GM19468 (cell line): ENCODE results near the gene PTPRM.

ENCODE experiments used
- ATAC-seq: cut with Tn5 transposase; IDR thresholded peaks from one replicate; pipeline ENCODE4 v1.9.1; 2021; ENCODE audit warnings: mild to moderate bottlenecking, moderate library complexity, moderate number of reproducible peaks; ENCODE audit not compliant: unreplicated experiment; ENCODE audit errors: extremely low read depth

Gene PTPRM

DNA sequence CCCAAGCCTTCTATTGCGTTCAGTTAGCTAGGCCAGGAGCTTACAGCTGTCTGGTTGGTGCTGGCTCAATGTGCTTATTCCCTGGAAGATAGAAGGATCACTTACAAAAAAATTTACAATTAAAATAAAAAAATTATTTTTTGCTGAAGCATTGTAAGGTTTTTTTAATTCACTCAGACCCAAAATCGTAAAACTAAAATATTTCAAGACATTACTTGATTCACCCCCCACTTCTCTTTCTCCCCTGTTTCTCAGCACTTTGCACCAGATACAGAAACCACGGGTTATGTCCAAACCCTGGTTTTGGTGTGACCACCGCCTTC is 911 bp upstream of the PTPRM start:
- no peak for ATAC-seq

DNA sequence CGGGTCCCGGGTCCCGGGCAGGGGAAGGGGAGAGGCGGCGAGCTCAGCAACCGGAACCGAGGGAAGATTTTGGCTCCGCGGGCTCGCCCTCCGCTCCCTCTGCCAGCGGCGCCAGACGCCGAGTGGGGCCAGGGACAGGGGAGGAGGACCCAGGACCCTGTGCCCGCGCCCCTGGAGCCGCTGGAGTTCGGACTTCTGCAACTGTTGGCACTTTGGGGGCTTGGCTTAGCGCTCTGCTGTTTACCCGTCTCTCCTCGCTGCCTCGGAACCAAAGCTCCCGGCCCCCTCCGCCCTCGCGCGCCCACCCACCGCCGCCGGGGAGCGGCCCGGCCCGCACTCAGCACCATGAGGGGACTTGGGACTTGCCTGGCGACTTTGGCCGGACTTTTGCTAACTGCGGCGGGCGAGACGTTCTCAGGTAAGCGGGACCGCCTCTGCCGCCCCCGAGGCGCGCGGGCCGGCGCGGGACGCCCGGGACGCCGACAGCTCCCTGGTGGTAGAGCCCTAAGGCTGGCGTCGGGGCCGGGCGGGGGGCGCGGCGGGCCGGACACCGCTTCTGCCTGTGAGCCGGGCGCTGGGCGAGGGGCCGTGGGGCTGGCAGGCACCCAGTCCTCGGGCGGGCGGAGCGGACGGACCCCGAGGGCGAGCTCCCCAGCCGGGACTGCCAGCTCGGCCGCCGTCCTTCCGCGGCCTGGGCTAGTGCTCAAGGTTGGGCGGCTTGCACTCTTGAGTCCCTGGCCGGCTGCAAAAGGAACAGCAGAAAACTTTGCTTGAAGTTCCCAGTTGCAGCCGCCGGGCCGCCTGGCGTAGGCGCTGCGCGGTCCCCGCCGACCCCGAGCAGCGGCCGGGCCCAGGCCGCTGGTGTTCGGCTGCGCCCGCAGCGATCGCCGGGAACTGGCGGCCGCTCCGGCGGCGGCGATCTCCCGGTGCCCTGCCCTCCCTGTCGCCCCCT is 634 bp downstream of the PTPRM start:
- no peak for ATAC-seq

DNA sequence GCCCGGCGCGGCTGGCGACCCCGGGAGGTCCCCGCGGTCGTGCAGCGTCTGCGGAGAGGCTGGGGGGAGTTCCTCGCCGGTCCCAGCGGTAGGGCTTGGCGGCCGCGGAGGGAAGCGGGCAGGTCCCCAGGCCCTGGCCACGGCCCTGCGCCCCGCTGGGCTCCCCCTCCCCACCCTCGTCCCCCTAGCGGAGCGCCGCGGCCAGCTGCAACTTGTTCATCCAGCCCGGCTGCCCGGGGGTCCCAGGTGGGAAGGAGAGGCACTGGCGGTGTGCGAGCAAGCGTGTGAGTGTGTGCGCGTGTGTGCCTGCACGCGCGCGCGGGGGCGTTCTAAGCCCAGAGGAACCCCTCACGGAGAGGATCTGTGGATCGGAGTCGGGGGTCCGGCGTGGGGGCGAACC is 1.3 kb downstream of the PTPRM start:
- no peak for ATAC-seq

DNA sequence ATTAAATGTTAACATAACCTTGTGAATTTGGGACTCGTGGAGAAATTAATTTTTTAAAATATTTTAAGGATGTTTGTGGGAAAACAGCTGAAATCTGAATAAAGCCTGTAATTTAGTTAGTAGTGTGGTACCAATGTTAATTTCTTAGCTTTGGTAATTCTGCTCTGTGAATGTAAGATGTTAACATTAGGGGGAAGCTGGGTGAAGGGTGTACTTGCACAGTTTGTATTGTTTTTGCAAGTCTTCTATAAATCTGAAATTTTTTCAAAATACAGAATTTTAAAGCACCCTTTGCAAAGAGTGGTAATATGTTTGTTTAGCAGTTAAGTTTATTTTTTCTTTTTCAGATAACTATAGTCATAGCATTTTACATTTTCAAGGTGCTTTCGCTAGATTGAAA is 4.5 kb downstream of the PTPRM start:
- ATAC-seq, result no peak

DNA sequence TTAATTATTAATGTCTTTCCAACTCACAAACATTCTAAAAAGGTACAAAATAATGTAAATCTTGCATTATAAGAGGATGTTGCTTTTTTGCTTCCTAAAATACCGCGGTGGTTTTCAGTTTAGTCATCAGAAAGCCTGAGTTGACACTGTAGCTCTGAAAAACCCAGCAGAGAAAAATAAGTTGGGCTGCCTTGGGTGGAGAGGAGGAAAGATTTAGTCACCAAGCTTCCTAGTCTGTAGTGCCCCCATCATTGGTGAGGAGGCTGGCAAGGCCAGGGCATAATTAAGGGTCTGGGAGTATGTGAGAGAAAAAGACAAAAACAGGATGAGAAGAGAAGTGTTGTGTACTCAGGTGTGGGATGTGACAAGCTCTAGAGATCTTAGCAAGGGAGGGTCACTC is 5.7 kb downstream of the PTPRM start:
- ATAC-seq, result no peak

DNA sequence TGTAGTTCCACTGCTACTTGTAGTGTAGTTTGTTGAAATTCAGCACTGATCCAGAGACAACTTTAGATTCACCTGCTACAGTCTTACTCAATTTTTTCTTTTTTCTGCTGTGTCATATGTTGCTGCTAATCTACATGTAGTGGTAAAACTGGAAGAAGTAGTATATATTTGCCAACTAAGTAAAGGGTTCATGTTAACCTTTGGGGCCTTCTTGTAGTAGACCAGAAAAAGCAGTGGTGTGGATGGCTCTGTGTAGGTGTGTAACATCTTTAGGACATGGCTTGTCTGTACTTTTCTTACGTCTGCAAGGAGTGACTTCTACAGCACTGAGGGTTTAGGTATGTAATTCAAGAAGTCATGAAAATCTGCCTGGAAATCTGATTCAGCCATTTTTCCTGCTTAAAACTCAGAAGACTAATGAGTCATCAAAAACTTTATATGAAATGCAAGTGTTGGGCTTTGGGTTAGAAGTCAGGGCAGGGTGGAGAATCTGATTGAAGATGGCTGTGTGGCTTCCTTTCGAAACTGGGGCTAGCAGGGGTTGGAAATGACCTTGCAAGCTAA is 8.4 kb downstream of the PTPRM start:
- no peak for ATAC-seq

DNA sequence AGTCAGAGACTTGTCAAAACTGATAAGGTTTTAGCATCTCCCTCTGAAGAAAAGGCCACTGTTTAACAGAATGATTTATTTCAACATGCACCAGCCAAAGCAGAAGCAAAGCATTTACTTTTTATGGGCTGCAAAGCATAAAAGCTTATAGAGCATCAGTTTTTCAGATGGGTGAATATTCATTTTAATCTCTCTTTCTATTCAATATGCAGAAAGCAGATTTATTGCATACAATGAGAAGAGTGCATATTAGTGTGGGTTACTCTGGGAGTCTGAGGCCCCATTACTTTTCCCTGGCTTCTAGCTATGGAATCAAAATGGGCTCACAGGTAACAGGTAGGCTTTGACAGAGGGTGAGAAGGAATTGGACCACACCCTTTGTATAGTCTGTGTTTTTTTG is 9.0 kb downstream of the PTPRM start:
- ATAC-seq, result no peak

DNA sequence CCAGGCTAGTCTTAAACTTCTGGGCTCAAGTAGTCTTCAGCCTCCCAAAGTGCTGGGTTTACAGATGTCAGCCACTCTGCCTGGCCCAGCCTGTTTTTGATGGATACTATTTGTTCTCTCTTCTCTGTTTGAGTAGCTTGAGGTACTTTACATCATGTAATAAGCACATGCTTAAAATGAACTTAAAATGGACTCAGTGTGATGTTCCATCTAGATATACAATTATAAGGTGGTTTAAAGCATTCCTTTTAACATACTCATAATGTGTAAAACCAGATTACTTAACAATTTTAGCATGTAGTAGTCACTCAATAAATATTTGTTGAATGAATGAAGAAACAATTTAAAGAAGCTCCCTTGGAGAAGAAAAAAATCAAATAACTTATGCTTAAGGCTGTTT is 9.6 kb downstream of the PTPRM start:
- ATAC-seq, result no peak

DNA sequence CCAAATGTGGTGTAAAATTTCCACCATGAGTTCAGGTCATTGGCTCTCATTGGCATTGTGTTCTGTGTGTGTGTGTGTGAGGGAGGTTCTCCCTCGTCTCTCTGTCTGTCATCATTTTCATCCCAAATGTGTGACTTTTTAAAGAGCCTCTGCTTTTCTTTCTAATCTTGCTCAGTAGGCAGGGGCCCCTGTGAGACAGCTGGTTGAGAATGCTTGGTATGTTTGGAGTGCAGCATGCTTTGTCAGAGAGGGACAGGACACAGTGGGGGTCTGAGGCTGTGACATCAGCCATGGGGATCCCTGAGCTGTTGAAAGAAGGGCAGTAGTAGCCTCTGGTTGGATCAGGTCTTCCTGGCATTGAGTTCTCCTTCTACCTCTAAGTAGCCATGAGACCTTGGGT is 10.6 kb downstream of the PTPRM start:
- ATAC-seq, result no peak

DNA sequence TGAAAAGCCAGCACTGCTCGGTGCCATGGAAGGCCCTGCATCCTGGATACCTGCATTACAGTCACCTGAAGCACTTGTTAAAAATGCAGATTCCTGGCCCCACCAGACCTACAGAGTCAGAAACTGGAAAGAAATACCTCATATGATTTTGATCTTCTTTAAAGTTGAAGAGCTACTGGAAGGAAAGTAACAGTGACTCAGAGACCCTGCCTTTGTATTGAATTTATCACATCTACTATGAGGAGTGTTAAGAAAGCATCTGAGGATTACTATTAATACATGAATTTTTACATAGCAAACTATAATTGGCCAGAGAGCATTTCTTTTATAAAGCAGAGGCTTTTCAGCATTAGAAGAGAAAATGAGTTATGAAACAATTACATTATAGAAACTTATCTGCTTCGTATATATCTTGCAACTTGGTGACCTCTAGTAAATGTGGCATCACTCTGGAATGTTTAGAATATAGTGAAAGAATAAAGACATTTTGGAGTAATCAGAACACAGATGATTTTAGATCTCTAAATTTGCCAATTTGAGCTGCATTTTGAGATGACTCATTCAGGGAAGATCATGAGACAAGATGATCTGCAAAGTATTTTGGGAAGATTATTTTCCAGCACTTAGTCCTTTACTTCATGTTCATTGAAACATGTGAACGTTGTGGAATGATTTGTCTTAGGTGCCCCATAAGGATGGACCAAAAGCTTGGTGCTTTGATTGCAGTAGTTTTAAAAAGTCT is 12.2 kb downstream of the PTPRM start:
- no peak for ATAC-seq

DNA sequence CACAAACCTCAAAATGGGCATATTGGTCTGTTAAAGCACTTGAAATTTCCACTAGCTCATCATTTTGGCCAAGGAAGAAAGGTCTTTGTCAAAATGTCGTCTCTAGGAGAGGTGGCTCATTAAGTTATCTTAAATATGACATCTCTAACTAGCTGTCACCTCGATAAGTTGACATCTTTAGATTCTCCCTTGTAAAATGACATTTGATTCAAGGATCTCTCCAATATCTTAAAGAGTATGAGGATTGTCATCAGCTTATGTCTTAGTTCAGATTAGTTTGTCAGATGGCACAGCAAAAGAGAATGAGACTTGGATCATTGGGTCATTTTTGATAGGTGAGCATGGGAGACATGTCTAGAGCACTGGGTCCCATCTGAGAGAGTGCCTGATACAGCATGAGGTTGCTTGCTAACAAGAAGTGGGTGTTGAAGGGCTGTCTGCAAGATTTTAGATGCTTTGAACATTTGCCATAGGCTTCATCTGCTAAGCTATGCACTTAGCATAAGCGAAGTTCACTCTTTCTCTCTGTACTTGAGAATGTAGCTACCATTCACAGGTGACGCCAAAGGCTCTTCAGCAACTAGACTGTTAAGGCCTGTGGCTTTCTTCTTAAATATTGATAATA is 12.9 kb downstream of the PTPRM start:
- no peak for ATAC-seq

DNA sequence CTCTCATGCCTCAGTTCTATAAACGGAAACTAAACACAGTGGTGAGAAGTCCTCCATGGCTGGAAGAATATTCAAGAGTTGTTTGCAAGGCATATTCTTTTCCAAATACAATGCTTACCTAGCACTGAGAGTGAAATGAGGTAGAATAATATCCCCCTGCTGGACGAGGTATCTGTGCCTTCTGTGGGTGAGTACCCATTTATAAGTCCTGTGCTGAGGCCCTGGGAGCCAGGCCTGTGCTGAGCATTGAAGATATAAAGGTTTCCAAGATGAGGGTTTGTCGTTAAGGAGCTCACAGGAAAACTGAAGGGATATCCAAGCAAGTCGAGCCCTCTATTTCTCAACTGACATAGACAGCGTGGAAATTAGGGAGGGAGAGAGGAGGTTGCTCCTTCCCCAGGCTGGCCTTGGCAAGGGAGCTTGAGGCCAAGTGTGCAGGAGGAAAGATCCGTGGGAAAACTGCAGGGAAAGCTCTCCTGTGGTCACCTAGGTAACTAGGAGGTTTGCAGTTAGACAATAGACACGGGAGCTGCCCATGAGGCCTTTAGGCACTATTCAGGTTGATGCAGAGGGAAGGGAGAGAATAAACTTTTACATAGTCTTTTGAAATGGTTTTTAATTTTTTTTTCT is 17.6 kb downstream of the PTPRM start:
- no peak for ATAC-seq

DNA sequence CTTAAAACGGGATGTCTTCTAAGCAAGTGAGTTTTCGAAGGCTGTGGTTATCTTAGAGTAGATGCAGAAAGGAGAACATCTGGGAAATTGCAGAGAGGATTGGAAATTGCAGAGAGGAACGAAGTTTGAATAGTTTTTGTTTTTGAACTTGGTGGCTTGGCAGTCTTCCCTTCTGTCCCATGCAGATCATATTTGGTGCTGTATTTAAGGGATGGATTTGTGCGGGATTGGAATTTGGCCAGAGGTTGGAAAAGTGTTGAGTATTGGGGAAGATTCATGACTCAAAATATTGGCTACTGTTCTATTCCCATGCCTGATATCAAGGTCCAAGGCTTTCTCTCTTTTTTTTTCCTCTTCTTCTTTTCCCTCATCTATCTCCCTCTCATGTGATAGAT is 18.2 kb downstream of the PTPRM start:
- ATAC-seq, result no peak

DNA sequence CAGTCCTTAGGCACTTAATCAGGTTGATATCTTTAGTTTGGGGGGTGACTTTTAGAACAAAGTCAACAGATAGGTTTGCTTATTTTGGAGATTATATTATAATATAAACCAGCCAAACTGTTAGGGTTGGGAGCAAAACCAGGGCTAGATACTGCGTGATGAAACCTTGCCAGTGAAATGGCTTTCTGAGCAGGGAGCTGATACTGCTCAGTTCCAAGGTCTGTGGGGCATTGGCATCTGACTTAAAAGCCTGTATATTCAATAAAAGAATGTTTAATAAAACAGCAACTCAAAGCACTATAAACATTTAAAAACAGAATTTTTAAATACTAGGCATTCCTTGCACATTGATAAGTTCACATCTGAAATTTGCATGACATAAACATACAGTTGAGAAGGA is 19.3 kb downstream of the PTPRM start:
- ATAC-seq, result no peak

DNA sequence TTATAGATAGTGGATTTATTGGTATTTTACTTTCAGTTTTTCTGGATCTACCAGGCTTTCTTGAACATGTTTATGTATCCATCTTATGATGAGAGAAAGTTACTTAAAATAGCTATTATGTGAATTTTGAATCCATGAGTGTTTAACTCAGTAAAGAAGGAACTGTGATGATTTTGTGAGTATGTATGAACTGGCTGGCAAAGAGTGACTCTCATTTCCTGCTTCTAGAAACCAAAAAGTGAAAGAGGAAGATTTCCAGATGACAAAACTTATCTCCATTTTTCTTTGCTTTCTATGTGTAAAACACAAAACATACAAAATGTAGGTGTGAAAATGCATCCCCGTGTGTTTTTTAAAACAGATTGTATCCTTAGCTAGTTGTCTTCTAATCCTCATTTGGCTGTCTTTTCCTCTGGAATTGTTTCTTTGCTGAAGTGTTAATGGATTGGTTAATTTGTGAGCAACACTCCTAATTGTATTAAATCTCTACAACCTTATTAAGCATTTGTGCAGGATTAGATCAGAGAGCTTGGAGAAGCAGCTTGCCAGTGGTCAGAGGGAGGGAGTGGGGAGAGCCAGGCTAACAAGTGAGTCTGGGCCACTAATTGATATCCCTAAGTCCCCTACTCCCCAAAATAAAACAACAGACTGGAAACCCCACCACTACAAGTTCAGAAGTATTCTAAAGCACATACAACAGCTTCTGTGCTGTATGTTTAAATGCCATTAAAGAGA is 23.9 kb downstream of the PTPRM start:
- ATAC-seq, result no peak

DNA sequence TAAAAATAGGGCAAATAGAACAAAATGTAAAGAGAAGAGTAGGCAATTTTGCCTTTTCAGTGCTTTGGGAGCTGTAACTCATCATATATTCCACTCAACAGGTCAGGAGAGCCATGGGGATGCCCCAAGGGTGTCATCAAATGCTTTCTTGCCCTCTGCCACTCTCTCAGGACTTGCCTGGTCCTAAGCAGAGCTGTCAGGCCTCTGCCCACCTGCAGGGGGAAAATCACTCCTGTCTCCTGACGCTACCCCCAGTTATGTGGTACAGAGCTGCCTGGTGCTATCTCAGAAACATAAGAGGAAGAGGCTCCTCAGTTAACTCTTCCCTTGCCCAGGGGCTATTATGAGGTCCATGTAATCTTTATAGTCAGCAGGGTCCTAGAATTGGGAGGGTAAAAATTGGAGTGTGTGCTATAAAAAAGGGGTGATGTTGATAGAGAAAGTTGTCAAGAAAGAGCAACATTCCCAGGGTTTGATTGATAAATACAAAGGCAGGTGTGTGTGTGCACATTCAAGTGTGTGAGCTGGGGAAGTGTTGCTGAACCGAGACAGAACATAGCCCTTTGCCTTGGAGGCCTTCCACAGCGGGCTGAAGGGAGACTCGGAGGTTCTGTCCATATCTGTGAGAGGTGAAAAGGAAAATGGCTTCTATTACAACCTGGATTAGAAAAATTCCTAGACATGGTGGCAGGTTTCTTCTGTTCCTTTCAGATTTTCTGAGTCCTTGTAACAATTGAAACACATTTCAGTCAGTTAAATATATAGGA is 25.4 kb downstream of the PTPRM start:
- no peak for ATAC-seq

DNA sequence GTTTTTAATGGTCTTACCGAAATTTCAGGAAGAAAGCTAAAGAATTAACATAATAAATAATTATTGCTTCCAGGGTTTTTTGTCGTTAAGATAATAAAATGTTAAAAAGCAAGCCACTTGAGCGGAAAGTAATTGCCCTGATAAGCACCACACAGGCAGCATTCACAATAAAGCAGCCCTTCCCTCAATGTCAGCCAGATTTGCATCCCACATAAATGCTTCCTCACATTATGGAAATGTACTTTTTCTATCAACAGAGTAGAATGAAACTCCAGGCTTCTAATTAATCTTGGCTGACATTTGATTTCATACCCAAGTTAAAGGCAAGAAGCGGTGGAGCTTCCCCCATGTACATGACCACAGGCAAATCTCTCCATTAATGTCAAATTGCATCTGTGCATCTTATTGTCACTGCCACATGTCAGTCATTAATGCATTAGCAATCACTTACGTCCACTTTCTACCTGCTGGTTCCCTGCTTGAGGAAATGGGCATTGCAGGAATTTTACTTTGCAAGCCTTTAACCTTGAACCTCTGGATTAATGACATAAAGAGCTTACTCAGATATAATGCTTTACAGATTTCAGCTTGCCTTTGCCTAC is 26.2 kb downstream of the PTPRM start:
- no peak for ATAC-seq

DNA sequence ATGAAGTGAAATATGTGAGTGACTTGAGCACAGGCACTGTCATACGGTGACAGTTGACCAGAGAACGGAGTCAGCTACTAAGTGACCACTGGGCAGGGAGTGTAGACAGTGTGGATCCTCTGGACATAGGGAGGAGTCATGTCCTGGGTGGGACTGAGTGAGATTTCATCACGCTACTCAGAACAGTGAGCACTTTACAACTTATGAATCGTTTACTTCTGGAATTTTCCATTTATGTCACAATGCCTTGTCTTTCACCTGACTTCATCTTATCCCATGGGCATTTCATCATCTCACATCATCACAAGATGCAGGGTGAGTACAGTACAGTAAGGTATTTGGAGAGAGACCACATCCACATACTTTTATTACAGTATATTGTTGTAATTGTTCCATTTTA is 29.0 kb downstream of the PTPRM start:
- no peak for ATAC-seq

DNA sequence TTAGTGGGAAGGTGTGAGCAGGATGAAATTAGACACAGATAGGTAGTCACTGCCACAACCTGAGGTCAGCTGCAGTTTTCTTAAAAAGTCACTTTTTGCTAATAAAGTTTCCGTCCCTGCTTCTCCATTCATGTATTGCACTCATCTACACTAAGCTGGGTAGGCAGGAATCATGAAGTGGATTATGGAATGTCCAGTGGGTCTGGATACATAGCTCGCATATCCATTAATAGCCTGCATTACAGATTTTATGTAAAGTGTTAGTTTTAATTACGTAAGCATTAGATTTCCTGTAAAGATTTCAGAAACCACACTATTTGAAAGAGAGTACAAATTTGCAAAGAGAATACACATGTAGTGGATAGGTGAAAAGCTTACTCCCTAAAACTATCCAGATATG is 30.4 kb downstream of the PTPRM start:
- ATAC-seq, result no peak
